GM19463 (cell line): ENCODE results near the gene CA10.

Experiments used
- ATAC-seq: cut with Tn5 transposase; IDR thresholded peaks from one replicate; pipeline ENCODE4 v1.9.1; 2021; ENCODE audit warnings: mild to moderate bottlenecking, moderate library complexity; ENCODE audit not compliant: unreplicated experiment

CA10 gene

GRCh38 chr17:51613255-51613654 lies 545.3 kb downstream of the CA10 start:
- ATAC-seq: no peak

GRCh38 chr17:51612692-51613091 lies 545.8 kb downstream of the CA10 start:
- ATAC-seq: no peak

DNA sequence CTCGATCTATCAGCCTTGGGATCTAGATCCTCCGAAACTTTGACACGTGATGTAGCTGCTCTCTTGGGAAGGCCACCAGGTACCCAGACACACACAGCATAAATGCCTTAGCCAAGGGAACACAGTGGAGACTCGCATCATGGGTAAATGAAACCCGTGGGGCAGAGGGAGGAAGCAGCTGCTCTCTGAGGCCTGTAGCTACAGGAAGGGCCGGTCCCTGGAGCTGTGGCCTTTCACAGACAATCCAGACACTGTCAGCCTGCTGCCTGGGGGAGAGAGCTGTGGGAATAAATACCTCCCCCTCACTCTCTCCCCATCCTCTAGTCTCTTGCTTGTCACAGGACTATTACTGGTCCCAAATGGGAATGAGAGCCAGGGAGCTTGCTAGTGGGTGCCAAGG lies 546.9 kb downstream of the CA10 start:
- no peak for ATAC-seq

GRCh38 chr17:51610834-51611233 lies 547.7 kb downstream of the CA10 start:
- ATAC-seq: no peak

GRCh38 chr17:51610155-51610554 lies 548.4 kb downstream of the CA10 start:
- no peak for ATAC-seq

DNA sequence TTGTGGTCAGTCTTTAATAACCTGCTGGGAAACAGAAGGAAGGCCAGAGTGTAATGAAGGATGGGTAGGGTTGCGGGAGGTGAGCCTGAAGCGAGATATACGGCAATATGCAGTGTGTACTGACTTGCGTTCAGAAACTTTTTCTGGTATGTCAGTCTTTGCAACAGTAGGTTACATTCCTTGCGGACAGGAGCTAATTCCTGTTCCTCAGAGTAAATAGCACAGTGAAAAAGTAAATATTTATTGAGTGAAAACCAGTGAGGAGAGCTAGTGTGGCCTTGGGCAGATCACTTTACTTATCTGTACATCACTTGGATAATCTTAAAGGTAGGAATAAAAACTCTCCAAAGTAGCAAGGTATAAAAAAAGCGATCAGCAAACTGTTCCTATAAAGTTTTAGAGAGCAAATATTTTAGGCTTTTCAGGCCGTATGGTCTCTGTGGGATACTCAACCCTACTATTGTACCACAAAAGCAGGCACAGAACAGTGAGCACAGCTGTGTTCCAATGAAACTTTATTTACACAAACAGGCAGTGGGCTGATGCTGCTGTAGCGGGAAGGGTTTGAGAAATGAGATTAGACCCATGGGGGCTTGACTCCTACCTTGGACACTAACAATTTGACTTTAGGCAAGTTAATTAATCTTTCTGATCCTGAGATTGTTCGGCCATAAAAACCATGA lies 550.1 kb downstream of the CA10 start:
- ATAC-seq: no peak

GRCh38 chr17:51607512-51607911 lies 551.0 kb downstream of the CA10 start:
- no peak for ATAC-seq

- no peak for ATAC-seq
These were observed 554.1 kb downstream of the CA10 start for GRCh38 chr17:51604299-51605020.

DNA sequence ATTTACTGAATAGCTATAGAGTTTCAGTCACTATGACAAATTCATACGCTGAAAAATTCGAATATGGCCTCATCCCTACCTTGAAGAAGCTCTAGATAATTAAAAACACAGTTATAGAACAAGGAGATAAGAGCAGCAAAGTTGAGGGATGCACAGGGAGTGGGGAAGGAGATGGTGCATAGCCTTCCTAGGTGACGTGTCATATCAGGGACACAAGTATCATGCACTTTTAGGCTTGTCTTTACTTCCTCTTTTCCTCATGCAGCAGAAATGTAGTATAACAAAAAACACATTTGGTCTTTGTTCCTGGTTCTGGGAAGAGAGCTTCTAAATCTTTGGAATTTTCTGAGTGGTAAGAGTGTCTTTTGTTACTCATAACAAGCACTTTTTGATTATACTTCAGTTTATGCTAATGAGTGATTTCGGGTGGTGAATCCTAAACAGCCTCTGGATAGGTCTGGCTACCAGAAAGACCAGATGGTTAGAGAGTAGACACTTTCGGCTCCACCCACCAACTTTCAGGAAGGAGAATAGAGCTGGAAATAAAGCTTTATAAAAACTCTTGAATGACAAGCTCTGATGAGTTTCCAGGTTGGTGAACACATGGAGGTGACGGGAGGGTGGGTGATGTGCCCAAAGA lies 556.8 kb downstream of the CA10 start:
- ATAC-seq: no peak

- no peak for ATAC-seq
These were observed 559.7 kb downstream of the CA10 start for GRCh38 chr17:51598824-51599223.

- ATAC-seq: no peak
These were observed 561.2 kb downstream of the CA10 start for GRCh38 chr17:51597345-51597744.

DNA sequence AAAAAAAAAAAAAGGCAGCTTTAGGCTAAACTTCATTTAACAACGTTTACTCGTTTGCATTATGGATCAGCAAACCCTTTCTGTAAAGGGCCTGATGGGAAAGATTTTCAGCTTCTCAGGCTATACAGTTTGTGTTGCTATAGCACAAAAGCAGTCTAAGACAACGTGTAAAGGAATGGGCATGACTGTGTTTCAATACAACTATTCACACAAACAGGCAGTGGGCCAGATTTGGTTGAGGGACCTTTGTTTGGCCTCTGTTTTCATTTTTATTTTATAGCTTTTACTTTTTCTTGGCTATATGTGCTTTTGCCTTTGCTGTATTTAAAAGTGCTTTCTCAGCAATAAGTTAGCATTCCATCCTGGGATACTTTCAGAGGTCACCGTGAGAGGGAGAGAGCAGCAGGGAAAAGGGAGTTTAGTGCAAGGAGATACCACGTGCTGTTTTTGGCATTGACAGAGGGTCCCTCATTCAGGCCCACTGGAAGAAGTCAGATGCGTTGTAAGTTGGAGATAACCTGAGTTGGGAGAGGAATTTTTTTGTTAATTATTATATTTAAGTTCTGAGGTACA lies 562.6 kb downstream of the CA10 start:
- no peak for ATAC-seq

DNA sequence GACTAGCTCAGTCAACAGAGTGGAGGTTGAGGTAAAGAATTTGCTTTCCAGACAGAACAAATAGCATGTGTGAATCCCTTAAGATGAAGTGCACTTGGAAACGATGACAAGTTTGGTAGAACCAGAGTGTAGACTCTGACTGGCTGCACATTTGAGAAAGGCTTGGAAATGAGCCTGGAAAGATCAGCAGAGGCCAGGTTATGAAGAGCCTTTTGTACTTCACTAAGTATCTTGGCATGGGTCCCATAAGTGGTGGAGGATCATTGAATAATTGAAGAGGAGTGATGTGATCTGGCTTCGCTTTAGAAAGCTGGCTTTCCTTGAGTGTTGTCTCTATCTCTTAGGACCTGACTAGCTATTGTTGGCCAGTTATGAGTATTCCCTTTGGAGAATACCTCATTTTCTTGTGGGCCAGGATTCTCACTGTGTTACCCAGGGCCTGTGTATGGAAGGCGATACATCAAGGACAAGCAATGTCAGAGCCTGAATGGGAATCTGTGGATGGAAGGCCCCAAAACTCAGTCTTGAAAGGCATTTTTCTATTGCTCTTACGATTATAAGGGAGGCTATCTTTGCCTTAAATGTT lies 568.4 kb downstream of the CA10 start:
- no peak for ATAC-seq

GRCh38 chr17:51588063-51588462 lies 570.5 kb downstream of the CA10 start:
- no peak for ATAC-seq

DNA sequence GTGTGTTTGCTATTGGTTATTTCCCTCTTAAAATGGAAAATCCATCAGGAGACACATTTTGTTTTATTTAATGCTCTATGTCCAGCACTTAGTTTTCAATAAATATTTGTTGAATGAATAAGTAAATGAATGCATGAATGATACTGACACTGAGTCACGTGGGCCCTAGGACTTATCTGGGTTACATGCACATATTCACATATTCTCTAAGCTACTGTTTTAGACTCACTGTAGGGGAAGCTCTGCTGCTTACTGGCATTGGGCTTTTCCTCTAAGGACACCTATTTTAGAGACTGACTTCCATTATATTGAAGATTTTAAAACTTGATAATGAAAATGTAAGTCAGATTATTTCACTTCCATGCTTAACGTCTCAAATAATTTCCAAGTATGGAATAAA lies 571.0 kb downstream of the CA10 start:
- no peak for ATAC-seq

- ATAC-seq: no peak
These were observed 572.9 kb downstream of the CA10 start for GRCh38 chr17:51585514-51586104.

GRCh38 chr17:51580869-51581268 lies 577.6 kb downstream of the CA10 start:
- ATAC-seq: no peak
